GM21360 (cell line): ENCODE data around the gene MARK1.

Source experiments
- ATAC-seq: cut with Tn5 transposase; IDR thresholded peaks from one replicate; pipeline ENCODE4 v1.9.1; 2021; ENCODE audit warnings: mild to moderate bottlenecking, moderate library complexity; ENCODE audit not compliant: unreplicated experiment

The MARK1 gene

DNA sequence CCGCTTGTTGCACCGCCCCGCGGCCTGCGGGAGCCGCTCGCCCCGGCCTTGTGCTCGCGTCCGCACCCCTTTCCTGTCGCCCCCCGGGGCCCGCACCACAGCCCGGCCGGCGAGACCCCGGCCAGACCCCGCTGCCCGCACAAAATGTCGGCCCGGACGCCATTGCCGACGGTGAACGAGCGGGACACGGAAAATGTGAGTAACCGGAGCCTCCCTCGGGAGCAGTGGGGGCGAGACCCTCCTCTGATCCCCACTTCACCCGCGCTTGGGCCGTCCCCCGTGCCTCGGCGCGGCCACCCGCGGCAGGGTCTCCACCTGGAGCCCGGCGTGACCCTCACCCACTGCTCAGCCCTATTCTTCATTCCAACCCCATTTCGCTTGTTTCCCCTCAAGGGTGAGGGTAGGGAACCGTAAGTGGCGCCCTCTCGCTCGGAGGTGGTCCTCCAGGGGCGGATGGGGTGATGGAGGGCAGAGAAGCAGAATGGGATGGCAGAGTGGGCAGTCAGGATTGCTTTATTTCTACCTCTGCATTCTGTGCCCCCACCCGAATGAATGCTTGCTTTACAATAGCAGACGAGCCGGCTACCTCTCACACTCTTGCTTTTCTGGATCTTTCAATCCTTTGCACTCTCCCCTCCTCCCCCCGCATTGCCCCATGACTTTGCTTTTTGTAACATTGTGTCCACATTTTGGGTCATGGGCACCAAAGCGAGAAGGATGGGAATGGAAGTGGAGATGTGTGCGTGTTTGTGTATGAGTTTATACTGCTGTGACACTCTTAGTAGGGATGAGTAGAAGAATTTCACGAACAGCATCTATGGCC is 954 bp downstream of the MARK1 start:
- ATAC-seq = no peak

DNA sequence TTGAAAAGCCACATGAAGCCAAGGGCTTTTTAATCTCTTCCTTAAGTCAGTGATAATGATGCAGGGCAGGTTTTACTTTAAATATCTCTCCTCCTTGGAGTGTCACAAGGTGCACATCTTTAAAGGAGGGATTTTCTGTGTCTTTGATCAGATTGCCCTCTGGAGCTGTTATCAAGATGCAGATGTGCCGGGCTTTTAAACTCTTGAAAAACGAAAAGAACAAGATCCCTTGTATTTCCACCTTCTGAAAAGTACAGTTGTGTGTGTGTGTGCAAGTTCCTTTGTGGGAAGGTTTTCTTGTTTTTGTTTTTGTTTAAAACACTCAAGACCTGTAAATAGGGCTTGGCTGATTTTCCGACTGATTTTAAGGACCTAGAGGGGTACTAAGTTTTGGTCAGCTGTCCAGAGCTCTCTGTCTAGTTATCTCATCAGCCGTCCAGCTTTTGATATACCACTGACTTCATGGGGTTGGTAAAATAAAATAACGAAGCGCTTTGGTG is 1.6 kb downstream of the MARK1 start:
- ATAC-seq = no peak

DNA sequence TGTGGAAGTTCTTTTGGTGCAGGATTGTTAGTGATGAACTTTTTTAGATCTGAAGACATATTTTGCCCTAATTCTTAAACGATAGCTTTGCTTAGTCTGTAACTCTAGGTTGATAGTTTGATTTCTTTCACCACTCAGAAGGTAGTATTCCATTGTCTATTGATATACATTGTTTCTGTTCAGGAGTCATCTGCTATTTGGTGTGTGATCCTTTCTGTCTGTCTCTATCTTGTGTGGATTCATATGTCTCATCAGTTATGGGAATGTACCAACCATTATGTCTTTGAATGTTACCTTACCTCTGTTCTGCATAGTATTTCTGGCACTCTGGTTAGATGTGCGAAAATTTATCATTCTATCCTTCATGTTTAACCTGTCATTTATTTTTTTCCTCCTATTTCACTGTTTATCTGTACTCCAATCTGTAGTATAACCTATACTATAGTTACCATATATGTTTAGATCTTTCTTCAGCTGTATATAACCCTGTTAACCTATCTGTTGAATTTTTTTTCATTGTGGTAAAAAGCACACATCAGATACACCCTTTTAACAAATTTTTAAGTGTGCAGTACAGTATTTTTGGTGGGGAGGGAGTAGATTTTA is 5.7 kb downstream of the MARK1 start:
- ATAC-seq = no peak

DNA sequence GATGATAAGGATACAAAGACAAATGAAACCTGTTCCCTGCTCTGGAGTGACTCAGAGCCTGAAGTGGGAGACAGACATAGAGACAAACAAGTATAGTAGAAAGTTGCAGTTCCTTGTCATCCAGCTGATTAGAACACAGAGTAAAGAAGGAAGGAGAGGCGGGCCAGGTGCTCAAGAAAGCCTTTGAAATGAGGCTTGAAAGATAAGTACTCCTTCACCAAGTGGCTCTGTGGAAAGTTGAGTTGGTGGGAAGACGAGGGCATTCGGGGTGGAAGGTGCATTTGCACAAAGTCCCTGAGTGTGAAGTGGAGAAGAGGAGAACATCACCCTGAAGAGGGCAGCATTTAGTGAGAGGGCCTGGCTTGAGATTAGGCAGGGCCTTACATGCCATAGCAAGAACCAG is 17.0 kb downstream of the MARK1 start:
- ATAC-seq = peak; percentile 68

DNA sequence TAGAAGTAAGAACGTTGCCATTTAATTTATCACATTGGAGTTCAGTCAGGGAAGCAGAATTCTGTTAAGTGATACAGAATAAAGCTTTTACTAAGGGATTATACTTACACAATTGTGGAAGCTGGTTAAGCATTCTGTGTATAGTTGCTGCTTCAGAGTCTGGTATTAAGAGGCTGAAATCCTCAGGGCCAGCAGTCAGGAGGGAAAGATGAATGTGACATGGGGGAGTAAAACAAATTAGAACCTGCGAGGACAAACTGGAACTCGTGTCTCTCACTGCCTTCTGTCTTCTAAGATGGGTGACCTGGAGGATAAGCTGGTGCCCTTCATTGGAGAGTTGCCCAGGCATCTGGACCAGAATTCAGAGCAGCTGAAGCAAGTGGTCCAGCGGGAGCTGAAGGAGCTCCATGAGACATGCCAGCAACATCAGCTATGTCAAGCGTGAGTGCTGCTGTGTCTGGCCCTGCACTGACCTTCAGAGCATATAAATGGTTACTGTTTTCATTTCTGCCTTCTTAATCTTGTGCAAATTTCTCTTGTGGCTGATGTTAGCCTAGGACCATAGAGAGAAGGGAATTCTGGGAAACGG is 23.0 kb downstream of the MARK1 start:
- no peak for ATAC-seq

DNA sequence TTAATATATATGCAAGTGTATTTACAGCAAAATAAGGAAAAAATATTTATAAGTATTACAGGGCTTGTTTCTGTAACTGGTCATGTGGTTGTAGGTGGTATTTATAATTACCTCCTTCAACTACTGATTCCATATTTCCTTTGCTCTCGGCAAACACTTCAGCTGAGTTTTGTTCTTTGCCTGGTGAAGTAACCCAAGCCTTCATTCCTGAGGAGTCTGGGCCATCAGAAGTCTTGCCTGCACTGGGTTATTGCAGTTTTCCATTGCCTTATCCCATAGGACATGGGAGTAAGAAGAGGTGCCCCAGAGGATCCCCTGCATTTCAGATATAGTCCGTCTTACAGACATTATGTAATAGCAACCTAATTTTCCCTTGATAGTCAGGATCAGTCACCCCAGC is 23.8 kb downstream of the MARK1 start:
- ATAC-seq = no peak

DNA sequence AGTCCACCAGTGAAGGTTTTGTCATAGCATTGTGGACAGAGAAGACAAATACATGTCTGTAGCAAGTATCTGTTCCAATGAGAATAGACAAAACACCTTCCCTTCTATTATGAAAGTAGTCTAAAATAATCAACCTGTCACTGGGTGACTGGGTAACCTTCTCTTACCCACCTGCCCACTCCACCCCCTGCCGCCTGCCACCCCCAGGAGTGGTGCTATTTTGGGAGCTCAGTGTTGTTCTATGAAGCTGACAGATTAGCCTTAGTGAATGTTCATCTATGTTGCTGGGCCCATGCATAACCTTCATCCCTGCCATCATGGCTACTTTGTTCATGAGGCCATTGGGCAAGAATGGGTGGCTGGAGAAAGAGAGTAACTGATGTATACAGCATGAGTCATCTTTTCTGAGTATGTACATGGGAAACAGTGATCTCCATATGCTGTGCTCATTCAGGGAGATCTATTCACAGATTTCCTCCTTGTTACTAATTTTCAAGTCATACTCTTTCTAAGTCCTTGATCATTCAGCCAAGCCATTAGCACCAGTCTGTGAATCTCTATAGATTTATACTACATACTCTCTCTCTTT is 24.8 kb downstream of the MARK1 start:
- ATAC-seq = no peak

DNA sequence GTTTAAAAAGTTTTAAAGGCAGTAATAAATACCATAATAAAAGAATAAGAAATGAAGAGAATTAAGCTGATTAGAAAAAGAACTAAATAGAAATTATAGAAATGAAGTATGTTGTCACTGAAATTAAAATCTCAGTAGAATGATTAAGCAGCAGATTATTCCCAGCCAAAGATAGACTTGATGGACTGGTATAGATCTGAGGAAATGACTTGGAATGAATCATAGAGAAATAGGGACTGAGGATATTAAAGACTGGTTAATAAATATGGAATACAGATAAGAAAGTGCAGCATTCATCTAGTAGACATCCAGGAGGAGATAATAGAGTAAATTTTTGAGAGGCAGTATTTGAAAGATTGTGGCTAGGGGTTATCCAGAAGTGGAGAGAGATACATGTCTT is 28.7 kb downstream of the MARK1 start:
- ATAC-seq = no peak

DNA sequence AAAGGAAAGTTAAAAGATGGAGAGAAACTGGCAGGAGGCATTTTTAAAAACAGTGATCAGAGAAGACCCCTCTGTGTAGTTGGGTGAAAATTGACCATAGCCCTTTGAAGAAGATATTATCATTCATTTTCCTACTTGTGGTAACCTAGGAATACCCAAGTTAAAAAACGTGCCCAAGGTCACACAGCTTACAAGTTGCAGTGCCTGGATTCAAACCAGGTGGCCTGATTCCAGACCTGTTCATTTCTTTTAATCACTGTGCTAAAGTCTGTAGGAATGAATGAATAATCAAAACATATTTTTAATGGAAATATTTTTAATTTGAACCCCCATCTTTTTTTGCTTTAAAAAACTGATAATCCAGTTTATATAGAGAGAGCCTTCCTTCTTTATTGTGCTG is 35.6 kb downstream of the MARK1 start:
- no peak for ATAC-seq

DNA sequence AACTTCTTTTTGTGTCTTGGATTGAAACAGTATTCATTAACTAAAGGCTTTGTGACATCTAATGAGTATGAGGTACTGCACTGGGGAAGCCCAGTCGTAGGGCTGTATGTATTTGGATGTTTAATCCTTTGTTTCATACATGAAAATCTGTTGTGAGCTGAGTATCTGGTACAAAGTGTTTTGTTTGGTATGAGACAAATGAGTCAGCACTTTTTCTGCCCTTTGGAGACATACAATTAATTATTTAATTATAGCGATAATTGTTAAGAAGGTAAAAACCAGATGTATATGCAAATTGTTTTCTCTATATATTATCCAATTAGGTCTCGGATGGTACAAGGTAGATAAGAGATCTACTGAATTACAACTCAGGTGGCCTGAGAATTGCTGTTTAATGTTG is 36.3 kb downstream of the MARK1 start:
- no peak for ATAC-seq

DNA sequence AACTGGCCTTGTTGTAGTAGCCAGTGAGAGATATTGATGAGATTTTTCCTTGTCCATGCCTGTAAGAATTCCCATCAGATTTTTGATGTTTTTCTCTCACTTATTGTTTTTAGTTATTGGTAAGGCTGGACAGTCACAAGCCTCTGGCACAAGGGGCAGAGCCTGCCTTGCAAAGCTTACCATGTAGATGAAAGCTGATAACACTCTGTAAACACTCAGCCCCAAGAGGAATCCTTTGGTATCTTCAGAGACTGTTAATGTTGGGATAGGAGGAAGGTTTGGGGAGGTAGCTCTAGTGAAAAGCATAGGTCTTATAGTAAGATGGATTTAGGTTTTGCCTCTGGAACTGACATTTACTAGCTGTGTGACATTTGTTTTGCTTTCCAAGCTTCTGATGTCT is 37.7 kb downstream of the MARK1 start:
- ATAC-seq = no peak

DNA sequence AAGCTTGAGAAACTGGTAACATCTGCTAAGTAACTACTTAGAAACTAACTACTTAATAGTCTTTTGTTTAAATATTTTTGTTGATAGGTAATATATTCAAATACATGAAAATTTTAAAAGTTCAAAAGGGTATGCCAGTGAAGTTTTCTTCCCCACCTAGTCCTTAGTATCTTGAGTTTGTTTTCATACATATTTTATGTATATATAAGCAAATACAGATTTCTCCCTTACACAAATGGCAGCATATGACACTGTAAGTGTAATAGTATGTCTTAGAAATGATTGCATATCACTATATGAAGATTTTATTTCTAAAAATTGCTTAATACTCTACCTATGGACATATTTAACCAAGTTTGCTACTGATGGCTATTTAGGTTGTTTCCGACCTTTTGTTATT is 38.9 kb downstream of the MARK1 start:
- ATAC-seq = no peak

DNA sequence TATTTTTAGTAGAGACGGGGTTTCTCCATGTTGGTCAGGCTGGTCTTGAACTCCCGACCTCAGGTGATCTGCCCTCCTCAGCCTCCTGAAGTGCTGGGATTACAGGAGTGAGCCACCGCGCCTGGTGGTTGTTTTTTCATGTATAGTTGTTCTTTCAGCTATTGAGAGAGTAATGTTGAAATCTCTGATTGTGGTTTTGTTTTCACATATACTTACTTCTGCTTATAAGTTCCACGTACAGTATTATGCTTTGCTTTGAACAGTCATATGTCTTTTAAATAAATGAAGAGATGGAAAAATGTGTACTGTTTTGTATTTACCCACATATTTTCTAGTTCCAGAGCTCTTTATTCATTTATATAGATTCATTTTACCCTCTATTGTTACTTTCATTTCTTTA is 44.5 kb downstream of the MARK1 start:
- no peak for ATAC-seq

DNA sequence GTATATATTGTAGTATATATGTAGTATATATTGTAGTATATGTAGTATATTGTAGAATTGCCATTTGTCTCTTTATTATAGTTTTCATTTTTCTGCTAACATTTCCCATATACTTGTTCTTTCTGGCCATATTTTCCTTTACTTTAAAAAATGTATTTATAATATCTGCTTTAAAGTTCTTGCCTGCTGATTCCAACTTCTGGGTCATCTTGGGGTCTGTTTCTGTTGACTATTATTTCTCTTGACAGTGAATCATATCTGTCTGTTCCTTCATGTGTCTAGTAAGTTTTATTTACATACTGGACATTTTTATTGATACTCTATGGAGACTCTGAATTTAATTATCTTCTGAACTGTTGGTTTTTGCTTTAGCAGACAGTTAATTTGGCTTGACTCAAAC is 45.9 kb downstream of the MARK1 start:
- no peak for ATAC-seq

DNA sequence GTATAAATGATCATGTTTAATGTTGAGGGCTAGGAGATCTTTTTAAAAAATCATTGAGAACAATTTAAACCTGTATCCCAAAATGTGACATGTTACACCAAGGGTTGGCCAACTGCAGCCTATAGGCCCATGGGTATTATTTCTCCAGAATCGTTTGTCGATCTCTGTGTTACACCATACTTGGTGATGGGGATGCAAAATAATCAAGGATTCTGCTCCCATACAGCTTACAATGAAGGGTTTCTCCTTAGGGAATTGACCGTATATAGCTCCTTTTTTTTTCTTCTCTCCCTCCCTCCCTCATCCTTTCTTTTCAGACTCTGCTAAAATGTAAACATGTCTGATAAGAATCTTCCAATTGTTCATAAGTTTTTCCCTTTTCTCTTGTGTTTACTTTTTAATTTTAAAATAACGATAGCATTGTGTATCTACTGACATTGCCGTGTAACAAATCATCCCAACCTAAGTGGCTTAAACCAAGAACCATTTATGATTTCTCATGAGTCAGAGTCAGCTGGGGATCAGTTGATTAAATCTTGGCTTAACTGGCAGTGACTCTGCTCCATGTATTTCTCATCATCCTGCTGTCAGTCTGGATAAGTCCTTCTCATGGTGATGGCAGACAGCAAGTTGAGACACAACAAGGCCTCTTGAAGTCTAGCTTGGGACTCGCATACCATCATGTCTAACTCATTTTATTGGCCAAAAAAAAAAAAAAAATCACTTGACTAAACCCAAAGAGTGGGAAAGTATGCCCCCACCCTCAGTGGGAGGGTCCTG is 48.0 kb downstream of the MARK1 start:
- no peak for ATAC-seq

DNA sequence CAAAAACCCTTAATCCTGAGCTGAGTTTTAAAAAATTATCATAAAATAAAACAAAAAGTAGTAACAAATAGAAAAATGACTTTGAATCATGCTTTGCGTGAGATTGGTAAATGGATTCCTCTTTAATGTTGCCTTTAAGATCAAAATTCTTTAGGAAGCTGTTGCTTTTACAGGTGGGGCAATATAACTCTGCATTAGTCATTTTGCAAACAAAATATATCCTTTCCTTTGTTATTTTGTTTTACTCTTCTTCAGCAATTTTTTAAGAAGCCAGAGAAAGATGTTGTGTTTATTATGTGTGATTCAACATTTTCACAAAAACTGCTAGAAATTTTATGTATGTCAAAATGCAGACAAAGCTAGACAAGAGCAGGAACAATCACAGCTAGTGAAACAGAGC is 50.0 kb downstream of the MARK1 start:
- ATAC-seq = no peak

DNA sequence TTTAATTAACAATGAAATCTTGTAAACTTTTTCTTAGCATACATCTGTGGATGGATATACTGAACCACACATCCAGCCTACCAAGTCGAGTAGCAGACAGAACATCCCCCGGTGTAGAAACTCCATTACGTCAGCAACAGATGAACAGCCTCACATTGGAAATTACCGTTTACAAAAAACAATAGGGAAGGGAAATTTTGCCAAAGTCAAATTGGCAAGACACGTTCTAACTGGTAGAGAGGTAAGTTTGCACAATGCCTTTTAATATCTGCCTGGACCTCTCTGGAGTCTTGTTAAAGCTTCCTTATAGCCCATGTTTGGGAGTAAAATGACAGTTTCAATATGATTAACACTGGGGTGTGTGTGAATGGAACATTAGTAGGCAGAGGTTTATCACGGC is 51.4 kb downstream of the MARK1 start:
- ATAC-seq = no peak

DNA sequence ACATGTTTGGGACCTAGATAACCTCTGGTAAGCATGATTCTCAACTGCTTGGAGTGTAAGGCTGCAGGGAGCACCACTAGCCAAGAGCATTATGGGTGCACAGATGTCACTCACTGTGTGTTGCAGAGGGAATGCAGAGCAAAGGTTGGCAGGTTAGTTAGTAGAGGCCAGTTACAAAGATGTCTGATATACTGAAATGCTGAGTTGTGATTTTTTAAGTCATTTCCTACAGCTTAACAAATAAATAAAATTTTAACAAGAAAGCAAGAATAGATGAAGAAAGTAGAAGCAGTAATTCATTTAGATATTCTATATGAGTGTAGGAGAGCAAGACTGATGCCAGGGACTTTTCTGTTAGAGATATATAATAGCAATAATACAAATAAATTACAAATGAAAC is 64.8 kb downstream of the MARK1 start:
- no peak for ATAC-seq

DNA sequence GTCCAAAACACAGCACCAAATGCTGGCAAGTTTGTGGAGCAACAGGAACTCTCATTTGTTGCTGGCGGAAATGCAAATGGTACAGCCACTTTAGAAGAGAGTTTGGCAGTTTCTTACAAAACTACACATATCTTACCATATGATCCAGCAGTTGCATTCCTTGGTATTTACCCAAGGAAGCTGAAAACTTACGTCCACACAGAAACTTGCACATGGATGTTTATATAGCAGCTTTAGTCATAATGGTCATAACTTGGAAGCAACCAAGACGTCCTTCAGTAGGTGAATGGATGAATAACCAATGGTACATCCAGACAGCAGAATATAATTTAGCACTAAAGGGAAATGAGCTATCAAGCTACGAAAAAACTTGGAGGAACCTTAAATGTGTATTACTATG is 66.4 kb downstream of the MARK1 start:
- ATAC-seq = no peak

DNA sequence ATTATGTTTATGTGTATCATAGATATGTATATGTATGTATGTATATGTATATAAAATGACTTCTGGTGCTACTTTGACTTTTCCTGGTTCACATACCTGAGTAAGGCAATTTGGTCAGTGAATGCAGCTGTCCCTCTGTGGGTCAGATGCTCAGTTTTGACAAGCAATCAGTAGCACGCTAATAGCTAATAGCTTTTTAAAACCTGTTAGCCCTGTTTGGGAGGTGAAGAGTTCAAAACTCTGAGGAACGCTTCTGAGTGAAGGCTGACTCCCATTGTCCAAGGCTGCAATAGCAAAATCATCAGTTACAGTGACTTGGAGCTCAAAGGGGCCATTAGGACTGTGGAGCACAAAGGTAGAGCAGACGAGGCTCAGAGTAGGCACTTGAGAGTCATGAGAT is 67.2 kb downstream of the MARK1 start:
- ATAC-seq = no peak

DNA sequence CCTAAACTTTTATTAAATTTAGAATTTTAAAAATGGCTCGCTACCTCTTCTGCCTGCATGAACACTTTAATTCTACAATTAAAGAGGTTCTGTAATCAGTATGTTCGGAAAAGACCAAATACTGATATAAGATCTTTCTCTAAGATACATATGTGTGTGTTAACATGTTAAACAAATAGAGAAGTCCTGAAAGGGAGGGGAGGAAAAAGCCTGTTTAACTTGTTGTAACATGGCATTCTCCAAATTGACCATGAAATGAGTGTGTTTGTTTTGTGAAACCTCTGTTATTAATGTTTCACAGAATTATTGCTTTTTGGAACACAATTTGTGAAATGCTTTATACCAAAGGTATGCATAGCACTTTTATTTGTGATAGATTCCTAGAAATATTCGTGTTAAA is 77.0 kb downstream of the MARK1 start:
- ATAC-seq = no peak
